ENCODE data around the gene SCLY. TPM values are rescaled to one million over a fixed set of nuclear protein-coding genes. Genes with fewer than 3 reads are reported as not detected.

The SCLY gene
- total and polyA plus RNA-seq, 2 of the 13 experiments (the other 11 are each of a cell fraction or from before 2014, with no cell fraction given): 27.9 to 38.6 TPM

DNA sequence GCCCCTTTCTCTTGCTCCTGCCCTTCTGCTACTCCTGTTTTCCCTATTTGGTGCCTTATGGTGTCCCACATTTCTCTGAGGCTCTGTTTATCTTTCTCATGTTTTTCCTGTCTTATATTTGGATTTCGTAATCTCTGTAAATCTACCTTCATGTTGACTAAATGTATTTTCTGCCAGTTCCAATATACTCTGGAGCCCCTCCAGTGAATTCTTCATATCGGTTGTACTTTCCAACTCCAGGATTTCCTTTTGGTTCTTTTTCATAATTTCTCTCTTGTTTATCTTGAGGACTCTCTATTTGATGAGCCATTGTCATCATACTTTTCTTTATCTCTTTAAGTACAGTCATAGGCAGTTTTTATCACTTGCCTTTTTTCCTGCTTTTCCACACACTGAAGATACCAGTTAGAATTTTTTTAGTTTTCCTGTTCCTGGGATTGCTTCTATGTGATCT is 19.1 kb downstream of the SCLY start (continued):
- TF ChIP-seq, protein P1, sequence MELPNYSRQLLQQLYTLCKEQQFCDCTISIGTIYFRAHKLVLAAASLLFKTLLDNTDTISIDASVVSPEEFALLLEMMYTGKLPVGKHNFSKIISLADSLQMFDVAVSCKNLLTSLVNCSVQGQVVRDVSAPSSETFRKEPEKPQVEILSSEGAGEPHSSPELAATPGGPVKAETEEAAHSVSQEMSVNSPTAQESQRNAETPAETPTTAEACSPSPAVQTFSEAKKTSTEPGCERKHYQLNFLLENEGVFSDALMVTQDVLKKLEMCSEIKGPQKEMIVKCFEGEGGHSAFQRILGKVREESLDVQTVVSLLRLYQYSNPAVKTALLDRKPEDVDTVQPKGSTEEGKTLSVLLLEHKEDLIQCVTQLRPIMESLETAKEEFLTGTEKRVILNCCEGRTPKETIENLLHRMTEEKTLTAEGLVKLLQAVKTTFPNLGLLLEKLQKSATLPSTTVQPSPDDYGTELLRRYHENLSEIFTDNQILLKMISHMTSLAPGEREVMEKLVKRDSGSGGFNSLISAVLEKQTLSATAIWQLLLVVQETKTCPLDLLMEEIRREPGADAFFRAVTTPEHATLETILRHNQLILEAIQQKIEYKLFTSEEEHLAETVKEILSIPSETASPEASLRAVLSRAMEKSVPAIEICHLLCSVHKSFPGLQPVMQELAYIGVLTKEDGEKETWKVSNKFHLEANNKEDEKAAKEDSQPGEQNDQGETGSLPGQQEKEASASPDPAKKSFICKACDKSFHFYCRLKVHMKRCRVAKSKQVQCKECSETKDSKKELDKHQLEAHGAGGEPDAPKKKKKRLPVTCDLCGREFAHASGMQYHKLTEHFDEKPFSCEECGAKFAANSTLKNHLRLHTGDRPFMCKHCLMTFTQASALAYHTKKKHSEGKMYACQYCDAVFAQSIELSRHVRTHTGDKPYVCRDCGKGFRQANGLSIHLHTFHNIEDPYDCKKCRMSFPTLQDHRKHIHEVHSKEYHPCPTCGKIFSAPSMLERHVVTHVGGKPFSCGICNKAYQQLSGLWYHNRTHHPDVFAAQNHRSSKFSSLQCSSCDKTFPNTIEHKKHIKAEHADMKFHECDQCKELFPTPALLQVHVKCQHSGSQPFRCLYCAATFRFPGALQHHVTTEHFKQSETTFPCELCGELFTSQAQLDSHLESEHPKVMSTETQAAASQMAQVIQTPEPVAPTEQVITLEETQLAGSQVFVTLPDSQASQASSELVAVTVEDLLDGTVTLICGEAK (IDR thresholded peaks at IDR 0.05): no peak
- TF ChIP-seq, protein P1 (CRISPR knock-in tag; IDR thresholded peaks at IDR 0.05): peak; percentile 22; the same call in 1 of the 2 replicates
- peak; percentile 75; the same call in 1 of the 2 replicates for TF ChIP-seq HMGXB3 (CRISPR knock-in tag; IDR thresholded peaks at IDR 0.05; ENCODE audit: borderline replicate concordance)
- TF ChIP-seq SIN3A (IDR thresholded peaks at IDR 0.05; ENCODE audit: borderline replicate concordance, low read depth, low read length): no peak
- TF ChIP-seq SIX4 (CRISPR knock-in tag; IDR thresholded peaks at IDR 0.05): peak; percentile 91
- peak; percentile 28; the same call in 1 of the 2 replicates for TF ChIP-seq SMC3 (IDR thresholded peaks at IDR 0.05; ENCODE audit: low read length)
- TF ChIP-seq THAP8 (CRISPR knock-in tag; IDR thresholded peaks at IDR 0.05; ENCODE audit: borderline replicate concordance): no peak
- no peak for TF ChIP-seq ZNF34 (CRISPR knock-in tag; IDR thresholded peaks at IDR 0.05; ENCODE audit: borderline replicate concordance)
- TF ChIP-seq HMGA1 (CRISPR knock-in tag; conservative IDR thresholded peaks at IDR 0.05): no peak
- TF ChIP-seq, protein P2, sequence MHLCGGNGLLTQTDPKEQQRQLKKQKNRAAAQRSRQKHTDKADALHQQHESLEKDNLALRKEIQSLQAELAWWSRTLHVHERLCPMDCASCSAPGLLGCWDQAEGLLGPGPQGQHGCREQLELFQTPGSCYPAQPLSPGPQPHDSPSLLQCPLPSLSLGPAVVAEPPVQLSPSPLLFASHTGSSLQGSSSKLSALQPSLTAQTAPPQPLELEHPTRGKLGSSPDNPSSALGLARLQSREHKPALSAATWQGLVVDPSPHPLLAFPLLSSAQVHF (CRISPR knock-in tag; IDR thresholded peaks at IDR 0.05): no peak
- TF ChIP-seq ZNF678 (CRISPR knock-in tag; IDR thresholded peaks at IDR 0.05): no peak
- peak; percentile 84; the same call in 1 of the 2 replicates for TF ChIP-seq BRCA1 (CRISPR knock-in tag; IDR thresholded peaks at IDR 0.05)
- peak; percentile 64; the same call in 1 of the 2 replicates for TF ChIP-seq ZNF747 (CRISPR knock-in tag; IDR thresholded peaks at IDR 0.05; ENCODE audit: borderline replicate concordance)
- no peak for TF ChIP-seq MZF1 (CRISPR knock-in tag; IDR thresholded peaks at IDR 0.05; ENCODE audit: borderline replicate concordance)
